GM12878 (cell line): ENCODE measurements around the gene THRB. TPM values are rescaled to one million over a fixed set of nuclear protein-coding genes. Genes with fewer than 3 reads are reported as not detected.

ENCODE experiments used
- ATAC-seq: fragments of 200-7000 bp; cut with Tn5 transposase; 3 replicates; pipeline ENCODE4 v1.9.1; 2020; ENCODE audit warnings: mild to moderate bottlenecking, moderate library complexity
- BruUV-seq: library from RNA; stranded (reverse); fragments of 400-500 nt; replicated peaks from 2 replicates; lab custom pipeline; 2021; lab: Mats Ljungman, UMichigan
- CTCF ChIA-PET: fragments of 300-600 bp; sonication (Branson Sonifier 250); formaldehyde crosslinking; extraction: SDS; loops from one replicate; lab custom pipeline; 2021; ENCODE audit warnings: inconsistent platforms; lab: Yijun Ruan, JAX
- POLR2A ChIA-PET: fragments of 350-600 bp; formaldehyde crosslinking; extraction: SDS; loops from one replicate; lab custom pipeline; 2021; ENCODE audit warnings: inconsistent platforms; lab: Charles Lee
- RAD21 ChIA-PET: fragments of 300-600 bp; sonication (Branson Sonifier 250); formaldehyde crosslinking; loops from one replicate; lab custom pipeline; 2023; ENCODE audit warnings: antibody characterized with exemption; ENCODE audit not compliant: unreplicated experiment; lab: Charles Lee
- SMC1A ChIA-PET: fragments of 300-600 bp; sonication (Branson Sonifier 250); formaldehyde crosslinking; loops from one replicate; lab custom pipeline; 2023; ENCODE audit not compliant: unreplicated experiment, uncharacterized antibody; lab: Charles Lee
- DNase-seq: peaks from one replicate; pipeline ENCODE4 v3.0.0-alpha.2; 2011; ENCODE audit warnings: low read depth, low spot score
- FAIRE-seq: peaks from 3 replicates; lab custom pipeline; 2011; peaks lifted over from hg19 to GRCh38; lab: Jason Lieb, UNC
- H2AFZ ChIP-seq: 2 replicates; pipeline ENCODE4 v1.6.0; 2011; ENCODE audit warnings: low read depth, low read length, control low read depth; ENCODE audit not compliant: control insufficient read depth
- H3K27ac ChIP-seq: 2 replicates; pipeline ENCODE4 v1.5.1; 2011; ENCODE audit warnings: control low read depth; ENCODE audit not compliant: control insufficient read depth, insufficient read depth
- H3K27me3 ChIP-seq, 2 experiments: replicated peaks in 1 of 2; 2 replicates each; pipeline versions ENCODE4 v1.6.0 to v1.6.1; 2011; ENCODE audit warnings: low read length in 1 of 2; ENCODE audit not compliant: control insufficient read depth in 2 of 2, insufficient read depth in 2 of 2
- H3K36me3 ChIP-seq, 2 experiments: 2 replicates each; pipeline ENCODE4 v1.5.1; 2011; ENCODE audit warnings: low read length in 1 of 2; ENCODE audit not compliant: control insufficient read depth in 2 of 2, insufficient read depth in 2 of 2
- H3K4me1 ChIP-seq: 2 replicates; pipeline ENCODE4 v1.6.1; 2011; ENCODE audit warnings: mild to moderate bottlenecking, low read length, moderate library complexity, mixed read lengths; ENCODE audit not compliant: control insufficient read depth, insufficient read depth
- H3K4me2 ChIP-seq: 2 replicates; pipeline ENCODE4 v1.6.0; 2011; ENCODE audit warnings: control low read depth; ENCODE audit not compliant: control insufficient read depth, insufficient read depth
- H3K4me3 ChIP-seq: fragments of 200-600 bp; sonication (generic); 2 replicates; pipeline ENCODE4 v1.5.1; 2016
- H3K79me2 ChIP-seq: 2 replicates; pipeline ENCODE4 v1.6.0; 2011; ENCODE audit warnings: low read length; ENCODE audit not compliant: control insufficient read depth, insufficient read depth
- H3K9ac ChIP-seq: 2 replicates; pipeline ENCODE4 v1.8.0; 2011; ENCODE audit warnings: low read length, control low read depth, mixed read lengths; ENCODE audit not compliant: control insufficient read depth, insufficient read depth
- H3K9me3 ChIP-seq: replicated peaks from 3 replicates; pipeline ENCODE4 v1.5.1; 2011; ENCODE audit warnings: mild to moderate bottlenecking, low read length; ENCODE audit not compliant: control insufficient read depth, insufficient read depth
- H4K20me1 ChIP-seq: 2 replicates; pipeline ENCODE4 v1.6.0; 2011; ENCODE audit not compliant: control insufficient read depth, insufficient read depth
- CHD2 ChIP-seq: IDR thresholded peaks from 2 replicates; pipeline ENCODE4 v1.6.1; 2011; ENCODE audit warnings: low read depth, low read length, improper control_type of control experiment, borderline replicate concordance
- CREM ChIP-seq: IDR thresholded peaks from 2 replicates; pipeline ENCODE4 v1.6.1; 2014; ENCODE audit warnings: antibody characterized with exemption, low read depth
- FOXM1 ChIP-seq: IDR thresholded peaks from 2 replicates; pipeline ENCODE4 v1.6.1; 2012; ENCODE audit warnings: low read depth, mild to moderate bottlenecking, inconsistent platforms, low read length, moderate library complexity
- IKZF2 ChIP-seq, 2 experiments: fragments of 450-650 bp; IDR thresholded peaks; 2 replicates each; pipeline ENCODE4 v1.6.1; 2017; ENCODE audit warnings: mild to moderate bottlenecking in 2 of 2, moderate library complexity in 2 of 2
- POLR2AphosphoS2 ChIP-seq: IDR thresholded peaks from 2 replicates; pipeline ENCODE4 v1.6.1; 2011; ENCODE audit warnings: low read depth, mild to moderate bottlenecking, low read length, improper control_type of control experiment, moderate library complexity
- RELA ChIP-seq: fragments of 450-650 bp; IDR thresholded peaks from 2 replicates; pipeline ENCODE4 v1.8.0; 2014; ENCODE audit warnings: borderline replicate concordance; ENCODE audit not compliant: partially characterized antibody
- WGBS: methylation state at CpG from one replicate; pipeline ENCODE4 v1.1.6; 2016; ENCODE audit warnings: low lambda C conversion rate; ENCODE audit not compliant: insufficient replicate concordance, insufficient coverage; ENCODE audit errors: missing lambda C conversion rate; 5-methylcytosine and 5-hydroxymethylcytosine counted together
- in situ Hi-C: fragments of 300-500 bp; cut with MboI; formaldehyde crosslinking; loops from 9 replicates; pipeline ENCODE4 v1.14.3; 2018; ENCODE audit warnings: mixed read lengths
- intact Hi-C: fragments of 100-400 bp; cut with micrococcal nuclease; formaldehyde crosslinking; loops from one replicate; pipeline ENCODE4 v1.14.2; 2022; ENCODE audit not compliant: unreplicated experiment
- polyA plus RNA-seq, 11 experiments: library from polyadenylated mRNA; depleted of rRNA in 4 of 11; unstranded in 6 of 11; stranded (reverse) in 5 of 11; fragments of >200 nt; fragmentation: Nextera tagmentation in 4 of 11; fragmentation: Illumina TruSeq in 1 of 11; extraction: Ambion mirVana in 4 of 11; extraction: Trizol in 1 of 11; gene quantifications; 1 replicate in 1 of 11; 2 replicates in 10 of 11; pipeline versions ENCODE4 v1.2.1 to v1.2.3, GENCODE V29; 2011 to 2016; ENCODE audit warnings: inconsistent platforms in 2 of 11, missing spikeins in 2 of 11, low read depth in 1 of 11
- total RNA-seq, 4 experiments: library from RNA; depleted of rRNA in 3 of 4; stranded (reverse); fragments of >200 nt in 3 of 4; fragmentation: Illumina TruSeq in 1 of 4; extraction: Trizol in 1 of 4; gene quantifications; 2 replicates each; pipeline versions ENCODE4 v1.2.1 to v1.2.3, GENCODE V29; 2013 to 2021
- TF ChIP-seq, protein P1 (sequence below): fragments of 150-350 bp; IDR thresholded peaks from 2 replicates; pipeline ENCODE4 v1.6.1; 2016; ENCODE audit warnings: low read depth, low read length

Gene THRB
- total and polyA plus RNA-seq, 10 of the 15 experiments (the other 5 are each of a cell fraction or from before 2014, with no cell fraction given), result 0.05 TPM; not detected in 9

DNA sequence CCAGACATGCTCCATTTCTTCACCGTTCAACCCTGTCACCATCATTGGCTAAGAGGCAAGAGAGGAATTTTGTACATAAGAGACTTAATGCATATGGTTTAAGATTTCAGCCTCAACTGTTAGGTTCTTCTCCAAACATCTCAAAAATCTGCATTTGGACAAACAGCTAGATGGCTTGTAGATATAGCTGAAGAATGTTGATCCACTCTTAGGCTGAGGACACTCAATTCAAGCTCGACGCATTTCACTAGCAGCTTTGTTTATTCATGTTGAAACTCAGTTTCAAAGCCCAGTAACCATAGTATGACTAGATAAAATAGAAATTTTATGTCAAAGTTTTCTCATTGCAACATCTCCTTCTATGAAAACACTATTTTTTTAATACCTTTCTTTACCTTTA, 208.2 kb downstream of the THRB start:
- Histone ChIP-seq H3K4me3 (no peak overlapping the region), H3K27me3 (no peaks in the 10 kb centered on the region), H3K4me2 (no peak overlapping the region), H3K36me3 (no peaks in the 10 kb centered on the region), H3K79me2 (no peaks in the 10 kb centered on the region), H2AFZ (no peak overlapping the region), H4K20me1 (no peaks in the 10 kb centered on the region), H3K9me3 (no peaks in the 10 kb centered on the region), H3K9ac (no peak overlapping the region), H3K4me1 (no peaks in the 10 kb centered on the region), H3K27ac (no peak overlapping the region)
- intact Hi-C loops, result no loop called here
- POLR2A ChIA-PET, result no interaction called here
- in situ Hi-C loops, result no loop called here
- RAD21 ChIA-PET, result no interaction called here
- BruUV-seq, result no TSS peak
- CTCF ChIA-PET, result no interaction called here
- no peak for FAIRE-seq
- ATAC-seq, result no peak
- no peak for DNase-seq
- TF ChIP-seq RELA (no peak), IKZF2 (IDR thresholded peaks at IDR 0.05) (no peak), CREM (no peak), POLR2AphosphoS2 (no peak), FOXM1 (no peak), CHD2 (no peak)
- TF ChIP-seq, protein P1, sequence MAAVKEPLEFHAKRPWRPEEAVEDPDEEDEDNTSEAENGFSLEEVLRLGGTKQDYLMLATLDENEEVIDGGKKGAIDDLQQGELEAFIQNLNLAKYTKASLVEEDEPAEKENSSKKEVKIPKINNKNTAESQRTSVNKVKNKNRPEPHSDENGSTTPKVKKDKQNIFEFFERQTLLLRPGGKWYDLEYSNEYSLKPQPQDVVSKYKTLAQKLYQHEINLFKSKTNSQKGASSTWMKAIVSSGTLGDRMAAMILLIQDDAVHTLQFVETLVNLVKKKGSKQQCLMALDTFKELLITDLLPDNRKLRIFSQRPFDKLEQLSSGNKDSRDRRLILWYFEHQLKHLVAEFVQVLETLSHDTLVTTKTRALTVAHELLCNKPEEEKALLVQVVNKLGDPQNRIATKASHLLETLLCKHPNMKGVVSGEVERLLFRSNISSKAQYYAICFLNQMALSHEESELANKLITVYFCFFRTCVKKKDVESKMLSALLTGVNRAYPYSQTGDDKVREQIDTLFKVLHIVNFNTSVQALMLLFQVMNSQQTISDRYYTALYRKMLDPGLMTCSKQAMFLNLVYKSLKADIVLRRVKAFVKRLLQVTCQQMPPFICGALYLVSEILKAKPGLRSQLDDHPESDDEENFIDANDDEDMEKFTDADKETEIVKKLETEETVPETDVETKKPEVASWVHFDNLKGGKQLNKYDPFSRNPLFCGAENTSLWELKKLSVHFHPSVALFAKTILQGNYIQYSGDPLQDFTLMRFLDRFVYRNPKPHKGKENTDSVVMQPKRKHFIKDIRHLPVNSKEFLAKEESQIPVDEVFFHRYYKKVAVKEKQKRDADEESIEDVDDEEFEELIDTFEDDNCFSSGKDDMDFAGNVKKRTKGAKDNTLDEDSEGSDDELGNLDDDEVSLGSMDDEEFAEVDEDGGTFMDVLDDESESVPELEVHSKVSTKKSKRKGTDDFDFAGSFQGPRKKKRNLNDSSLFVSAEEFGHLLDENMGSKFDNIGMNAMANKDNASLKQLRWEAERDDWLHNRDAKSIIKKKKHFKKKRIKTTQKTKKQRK, result no peak
- SMC1A ChIA-PET, result interaction anchor here (1.0 kb wide), 1 partner anchor 181 kb away, joined by 3 read pairs; no protein-coding TSS in a partner anchor
- WGBS, result 27% methylated on average over 3 of the region's 3 CpGs
